GM23248 (cell line): ENCODE results near the gene GAPVD1. TPM values are rescaled to one million over a fixed set of nuclear protein-coding genes. Genes with fewer than 3 reads are reported as not detected.

Experiments
- DNase-seq: peaks from one replicate; pipeline ENCODE4 v3.0.0-alpha.2; 2015
- H2AFZ ChIP-seq: fragments of 200-600 bp; sonication (generic); 2 replicates; pipeline ENCODE4 v1.6.1; 2016; ENCODE audit warnings: antibody characterized with exemption
- H3F3A ChIP-seq: fragments of 200-600 bp; sonication (generic); 2 replicates; pipeline ENCODE4 v1.6.1; 2016; ENCODE audit warnings: mild to moderate bottlenecking, antibody characterized with exemption, mixed run types; ENCODE audit not compliant: insufficient read depth
- H3K27ac ChIP-seq: fragments of 200-600 bp; sonication (generic); 2 replicates; pipeline ENCODE4 v1.5.1; 2016; ENCODE audit warnings: mild to moderate bottlenecking
- H3K27me3 ChIP-seq: fragments of 200-600 bp; sonication (generic); replicated peaks from 2 replicates; pipeline ENCODE4 v1.6.1; 2016; ENCODE audit warnings: mild to moderate bottlenecking; ENCODE audit not compliant: insufficient read depth
- H3K36me3 ChIP-seq: fragments of 200-600 bp; sonication (generic); 2 replicates; pipeline ENCODE4 v1.6.1; 2016; ENCODE audit warnings: low read depth, mild to moderate bottlenecking
- H3K4me1 ChIP-seq: fragments of 200-600 bp; sonication (generic); 2 replicates; pipeline ENCODE4 v1.6.1; 2016; ENCODE audit warnings: mild to moderate bottlenecking; ENCODE audit not compliant: insufficient read depth
- H3K4me2 ChIP-seq: fragments of 200-600 bp; sonication (generic); one replicate; pipeline ENCODE4 v1.6.1; 2016; ENCODE audit warnings: mild to moderate bottlenecking; ENCODE audit not compliant: unreplicated experiment
- H3K4me3 ChIP-seq: fragments of 200-600 bp; sonication (generic); 2 replicates; pipeline ENCODE4 v1.5.1; 2016; ENCODE audit warnings: mild to moderate bottlenecking
- H3K79me2 ChIP-seq: fragments of 200-600 bp; sonication (generic); 2 replicates; pipeline ENCODE4 v1.6.1; 2016; ENCODE audit warnings: mild to moderate bottlenecking; ENCODE audit not compliant: insufficient read depth
- H3K9ac ChIP-seq: fragments of 200-600 bp; sonication (generic); 2 replicates; pipeline ENCODE4 v1.6.1; 2016; ENCODE audit warnings: mild to moderate bottlenecking
- H3K9me2 ChIP-seq: fragments of 200-600 bp; sonication (generic); 2 replicates; pipeline ENCODE4 v1.6.1; 2016; ENCODE audit warnings: mixed run types, mild to moderate bottlenecking, moderate library complexity; ENCODE audit not compliant: insufficient read depth
- H3K9me3 ChIP-seq: fragments of 200-600 bp; sonication (generic); one replicate; pipeline ENCODE4 v1.6.1; 2017; ENCODE audit warnings: low read depth
- H4K20me1 ChIP-seq: fragments of 200-600 bp; sonication (generic); 2 replicates; pipeline ENCODE4 v1.6.0; 2016; ENCODE audit not compliant: insufficient read depth
- EZH2 ChIP-seq: fragments of 200-600 bp; sonication (generic); IDR thresholded peaks from 2 replicates; pipeline ENCODE4 v1.6.1; 2018; ENCODE audit warnings: antibody characterized with exemption, mild to moderate bottlenecking; ENCODE audit not compliant: insufficient read depth, poor library complexity, severe bottlenecking
- EZH2phosphoT487 ChIP-seq: fragments of 200-600 bp; sonication (generic); IDR thresholded peaks from 2 replicates; pipeline ENCODE4 v1.6.1; 2018; ENCODE audit warnings: antibody characterized with exemption, moderate library complexity, mild to moderate bottlenecking, low read depth; ENCODE audit not compliant: insufficient read depth
- WGBS, 2 experiments: methylation state at CpG; one replicate each; pipeline ENCODE4 v1.1.6; 2015 to 2017; ENCODE audit warnings: low lambda C conversion rate in 2 of 2, low coverage in 1 of 2; ENCODE audit errors: missing lambda C conversion rate in 2 of 2; 5-methylcytosine and 5-hydroxymethylcytosine counted together
- in situ Hi-C: fragments of 300-500 bp; cut with MboI; formaldehyde crosslinking; loops from 2 replicates; pipeline ENCODE4 v1.15.0; 2020
- polyA plus RNA-seq: library from polyadenylated mRNA; unstranded; fragments of >200 nt; fragmentation: Nextera tagmentation; extraction: Ambion mirVana; gene quantifications from 2 replicates; pipeline ENCODE4 v1.2.1, GENCODE V29; 2016
- total RNA-seq: library from RNA; depleted of rRNA; stranded (reverse); fragments of >200 nt; shearing (Covaris generic); gene quantifications from 2 replicates; pipeline ENCODE4 v1.2.3, GENCODE V29; 2014

GAPVD1 gene
- total and polyA plus RNA-seq, 2 experiments from 2014 or later: 33.6 to 39.5 TPM

GRCh38 chr9:125355601-125356000, 94.0 kb downstream of the GAPVD1 start:
- Histone ChIP-seq H3K79me2 (no peaks in the 10 kb centered on the region), H3K4me1 (no peaks in the 10 kb centered on the region), H3K36me3 (peaks cover 69% of the 10 kb centered on the region), H3K27me3 (no peaks in the 10 kb centered on the region), H3K4me2 (no peak overlapping the region), H3K4me3 (no peak overlapping the region), H3K9me2 (no peaks in the 10 kb centered on the region), H3K27ac (no peak overlapping the region), H3K9me3 (no peaks in the 10 kb centered on the region), H3F3A (no peaks in the 10 kb centered on the region), H3K9ac (no peak overlapping the region), H2AFZ (no peak overlapping the region), H4K20me1 (no peaks in the 10 kb centered on the region)
- no peak for DNase-seq
- WGBS, 2 experiments: 95 to 96% methylated on average over 11 of the region's 11 CpGs
- no peak for TF ChIP-seq EZH2phosphoT487
- no peak for TF ChIP-seq EZH2
- in situ Hi-C loops: no loop called here

GRCh38 chr9:125356032-125356431, 94.4 kb downstream of the GAPVD1 start:
- no peak for DNase-seq
- no peak overlapping the region for H3K4me2 ChIP-seq
- H3F3A ChIP-seq: no peaks in the 10 kb centered on the region
- H3K36me3 ChIP-seq: peaks cover 65% of the 10 kb centered on the region
- no peaks in the 10 kb centered on the region for H3K27me3 ChIP-seq
- 95 to 97% methylated on average over 3 of the region's 3 CpGs for WGBS, 2 experiments
- no peaks in the 10 kb centered on the region for H4K20me1 ChIP-seq
- no peaks in the 10 kb centered on the region for H3K4me1 ChIP-seq
- H2AFZ ChIP-seq: no peak overlapping the region
- H3K9me2 ChIP-seq: no peaks in the 10 kb centered on the region
- H3K27ac ChIP-seq: no peak overlapping the region
- H3K79me2 ChIP-seq: no peaks in the 10 kb centered on the region
- in situ Hi-C loops: no loop called here
- no peak overlapping the region for H3K4me3 ChIP-seq
- no peak for TF ChIP-seq EZH2
- TF ChIP-seq EZH2phosphoT487: no peak
- H3K9me3 ChIP-seq: no peaks in the 10 kb centered on the region
- no peak overlapping the region for H3K9ac ChIP-seq

GRCh38 chr9:125359011-125359410, 97.4 kb downstream of the GAPVD1 start:
- H3K9me2 ChIP-seq: no peaks in the 10 kb centered on the region
- H2AFZ ChIP-seq: no peak overlapping the region
- H3K4me1 ChIP-seq: no peaks in the 10 kb centered on the region
- no peaks in the 10 kb centered on the region for H3K27me3 ChIP-seq
- in situ Hi-C loops: no loop called here
- no peaks in the 10 kb centered on the region for H3F3A ChIP-seq
- WGBS, 2 experiments: 100% methylated on average over 1 of the region's 1 CpG
- TF ChIP-seq EZH2phosphoT487: no peak
- H4K20me1 ChIP-seq: no peaks in the 10 kb centered on the region
- peaks cover 64% of the 10 kb centered on the region for H3K36me3 ChIP-seq
- no peak overlapping the region for H3K27ac ChIP-seq
- no peak overlapping the region for H3K4me3 ChIP-seq
- no peak overlapping the region for H3K4me2 ChIP-seq
- H3K9me3 ChIP-seq: no peaks in the 10 kb centered on the region
- no peak for DNase-seq
- no peaks in the 10 kb centered on the region for H3K79me2 ChIP-seq
- no peak overlapping the region for H3K9ac ChIP-seq

- Histone ChIP-seq H3K27ac (no peak overlapping the region), H3K4me3 (no peak overlapping the region), H2AFZ (no peak overlapping the region), H4K20me1 (no peaks in the 10 kb centered on the region), H3K9me2 (no peaks in the 10 kb centered on the region), H3K4me1 (no peaks in the 10 kb centered on the region), H3K27me3 (no peaks in the 10 kb centered on the region), H3F3A (no peaks in the 10 kb centered on the region), H3K9me3 (no peaks in the 10 kb centered on the region), H3K9ac (no peak overlapping the region), H3K4me2 (no peak overlapping the region), H3K36me3 (peaks cover 63% of the 10 kb centered on the region), H3K79me2 (no peaks in the 10 kb centered on the region)
- in situ Hi-C loops: no loop called here
- TF ChIP-seq EZH2phosphoT487: no peak
- no peak for TF ChIP-seq EZH2
- no peak for DNase-seq
- 98% methylated on average over 2 of the region's 2 CpGs for WGBS, 2 experiments
Measured at GRCh38 chr9:125360601-125361000, 99.0 kb downstream of the GAPVD1 start.

- DNase-seq: peak; percentile 36
- peaks cover 60% of the 10 kb centered on the region for H3K36me3 ChIP-seq
Measured at GRCh38 chr9:125361837-125362531, 100.4 kb downstream of the GAPVD1 start.

More at GRCh38 chr9:125361837-125362531, 100.4 kb downstream of the GAPVD1 start:
- Histone ChIP-seq H3K9me2 (no peaks in the 10 kb centered on the region), H4K20me1 (no peaks in the 10 kb centered on the region), H3K9me3 (no peaks in the 10 kb centered on the region), H3F3A (no peaks in the 10 kb centered on the region), H2AFZ (no peak overlapping the region), H3K27ac (no peak overlapping the region), H3K79me2 (no peaks in the 10 kb centered on the region), H3K4me1 (no peaks in the 10 kb centered on the region), H3K4me2 (no peak overlapping the region), H3K27me3 (no peaks in the 10 kb centered on the region), H3K4me3 (no peak overlapping the region), H3K9ac (no peak overlapping the region)
- WGBS, 2 experiments: 58 to 66% methylated on average over 5 of the region's 5 CpGs
- no peak for TF ChIP-seq EZH2
- no peak for TF ChIP-seq EZH2phosphoT487
- in situ Hi-C loops: no loop called here
